K562 (cell line): ENCODE data around the gene CPTP. TPM values are rescaled to one million over a fixed set of nuclear protein-coding genes. Genes with fewer than 3 reads are reported as not detected.

ENCODE experiments used
- ARID4B ChIP-seq: sonication (generic); formaldehyde crosslinking; IDR thresholded peaks from 2 replicates; pipeline ENCODE4 v1.8.0; 2022; ENCODE audit warnings: mild to moderate bottlenecking, missing genetic modification reagents
- CAMTA2 ChIP-seq: fragments of 250-450 bp; sonication (Bioruptor Pico); conservative IDR thresholded peaks from 2 replicates; pipeline ENCODE4 v1.5.1; 2022
- CGGBP1 ChIP-seq: fragments of 250-450 bp; sonication (Bioruptor Pico); IDR thresholded peaks from 2 replicates; pipeline ENCODE4 v1.9.0; 2021; ENCODE audit warnings: mild to moderate bottlenecking
- GABPB1 ChIP-seq: sonication (generic); formaldehyde crosslinking; IDR thresholded peaks from 2 replicates; pipeline ENCODE4 v1.8.0; 2022; ENCODE audit warnings: mild to moderate bottlenecking, missing genetic modification reagents
- KDM1A ChIP-seq, 2 experiments: fragments of 450-650 bp; IDR thresholded peaks; 2 replicates each; pipeline ENCODE4 v1.6.1; 2016; ENCODE audit warnings: mild to moderate bottlenecking in 2 of 2
- NFRKB ChIP-seq: fragments of 450-650 bp; IDR thresholded peaks from 2 replicates; pipeline ENCODE4 v1.6.1; 2016; ENCODE audit warnings: low read depth
- POLR2AphosphoS5 ChIP-seq: IDR thresholded peaks from 2 replicates; pipeline ENCODE4 v1.6.1; 2011; ENCODE audit warnings: mild to moderate bottlenecking, low read depth, low read length, moderate library complexity; ENCODE audit not compliant: control insufficient read depth, insufficient read depth
- SAFB2 ChIP-seq: fragments of 200-400 bp; formaldehyde crosslinking; IDR thresholded peaks from 2 replicates; pipeline ENCODE4 v1.6.1; 2018; ENCODE audit warnings: borderline replicate concordance, low read length, low read depth, moderate library complexity; ENCODE audit not compliant: severe bottlenecking
- TAF9B ChIP-seq: fragments of 450-650 bp; IDR thresholded peaks from 2 replicates; pipeline ENCODE4 v1.6.1; 2018; ENCODE audit warnings: mild to moderate bottlenecking; ENCODE audit not compliant: partially characterized antibody
- THAP12 ChIP-seq: fragments of 250-450 bp; sonication (Bioruptor Pico); IDR thresholded peaks from 2 replicates; pipeline ENCODE4 v1.9.0; 2021; ENCODE audit warnings: mild to moderate bottlenecking, inconsistent platforms
- USF1 ChIP-seq: sonication (generic); formaldehyde crosslinking; IDR thresholded peaks from 2 replicates; pipeline ENCODE4 v1.9.0; 2022; ENCODE audit warnings: mild to moderate bottlenecking, missing genetic modification reagents
- ZBTB26 ChIP-seq: fragments of 450-650 bp; formaldehyde crosslinking; IDR thresholded peaks from 2 replicates; pipeline ENCODE4 v1.4.0; 2022; ENCODE audit warnings: missing genetic modification characterization
- polyA plus RNA-seq, 8 experiments: library from polyadenylated mRNA; depleted of rRNA in 4 of 8; stranded (reverse) in 5 of 8; unstranded in 3 of 8; fragments of >200 nt; fragmentation: Nextera tagmentation in 2 of 8; fragmentation: Illumina TruSeq in 1 of 8; extraction: Ambion mirVana in 2 of 8; extraction: Trizol in 1 of 8; gene quantifications; 2 replicates each; pipeline versions ENCODE4 v1.2.1 to v1.2.3, GENCODE V29; 2011 to 2014; ENCODE audit warnings: inconsistent platforms in 1 of 8, missing spikeins in 1 of 8
- total RNA-seq, 7 experiments: library from RNA; depleted of rRNA in 6 of 7; stranded (reverse); fragments of >200 nt in 6 of 7; fragmentation: Illumina TruSeq in 2 of 7; extraction: Trizol in 2 of 7; gene quantifications; 2 replicates each; pipeline versions ENCODE4 v1.2.1 to v1.2.3, GENCODE V29; 2011 to 2021; ENCODE audit warnings: low replicate concordance in 1 of 7

The CPTP gene
- total and polyA plus RNA-seq, 9 of the 15 experiments (the other 6 are each of a cell fraction or from before 2014, with no cell fraction given), result 0.11 to 25.8 (median 3.5) TPM

- no peak for TF ChIP-seq CAMTA2 (CRISPR knock-in tag)
- TF ChIP-seq USF1 (CRISPR knock-in tag), result peak; percentile 96
- TF ChIP-seq CGGBP1 (CRISPR knock-in tag), result no peak
- no peak for TF ChIP-seq NFRKB
- no peak for TF ChIP-seq KDM1A (IDR thresholded peaks at IDR 0.05)
- TF ChIP-seq SAFB2, result no peak
- no peak for TF ChIP-seq TAF9B
- TF ChIP-seq POLR2AphosphoS5, result no peak
- TF ChIP-seq GABPB1 (CRISPR knock-in tag), result no peak; the same call in 1 of the 2 replicates
- TF ChIP-seq THAP12, result no peak
- TF ChIP-seq ARID4B (CRISPR knock-in tag), result no peak; the same call in none of the 2 replicates
- no peak for TF ChIP-seq ZBTB26 (CRISPR knock-in tag)
Measured at GRCh38 chr1:1304331-1305299, 20.0 kb upstream of the CPTP start (continued).
